ENCODE measurements around the gene SCAF1.

Gene SCAF1

GRCh38 chr19:49678985-49679770 is 37.2 kb downstream of the SCAF1 start:
- TF ChIP-seq, protein P1, sequence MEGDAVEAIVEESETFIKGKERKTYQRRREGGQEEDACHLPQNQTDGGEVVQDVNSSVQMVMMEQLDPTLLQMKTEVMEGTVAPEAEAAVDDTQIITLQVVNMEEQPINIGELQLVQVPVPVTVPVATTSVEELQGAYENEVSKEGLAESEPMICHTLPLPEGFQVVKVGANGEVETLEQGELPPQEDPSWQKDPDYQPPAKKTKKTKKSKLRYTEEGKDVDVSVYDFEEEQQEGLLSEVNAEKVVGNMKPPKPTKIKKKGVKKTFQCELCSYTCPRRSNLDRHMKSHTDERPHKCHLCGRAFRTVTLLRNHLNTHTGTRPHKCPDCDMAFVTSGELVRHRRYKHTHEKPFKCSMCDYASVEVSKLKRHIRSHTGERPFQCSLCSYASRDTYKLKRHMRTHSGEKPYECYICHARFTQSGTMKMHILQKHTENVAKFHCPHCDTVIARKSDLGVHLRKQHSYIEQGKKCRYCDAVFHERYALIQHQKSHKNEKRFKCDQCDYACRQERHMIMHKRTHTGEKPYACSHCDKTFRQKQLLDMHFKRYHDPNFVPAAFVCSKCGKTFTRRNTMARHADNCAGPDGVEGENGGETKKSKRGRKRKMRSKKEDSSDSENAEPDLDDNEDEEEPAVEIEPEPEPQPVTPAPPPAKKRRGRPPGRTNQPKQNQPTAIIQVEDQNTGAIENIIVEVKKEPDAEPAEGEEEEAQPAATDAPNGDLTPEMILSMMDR (IDR thresholded peaks at IDR 0.05; ENCODE audit: control extremely low read depth, extremely low read depth, low read depth, missing control alignments): no peak
- POLR2A ChIA-PET: interaction anchor here (1.0 to 1.4 kb wide), 2 partner anchors 37 to 203 kb away, joined by 3 read pairs; partner anchors contain the start of gene SCAF1
- CTCF ChIA-PET: interaction anchor here (0.7 to 12.4 kb wide), 15 partner anchors 19 to 223 kb away, joined by 3 to 83 read pairs (median 4); partner anchors contain the start of genes FLT3LG and RRAS
- no peak for DNase-seq (ENCODE audit: extremely low spot score)

GRCh38 chr19:49679771-49680413 is 37.9 kb downstream of the SCAF1 start:
- DNase-seq (ENCODE audit: extremely low spot score): no peak
- ChIA-PET CTCF (interaction anchor here (0.6 to 12.4 kb wide), 9 partner anchors 20 to 688 kb away, joined by 3 to 83 read pairs (median 5); partner anchors contain the start of gene RRAS), POLR2A (interaction anchor here (0.6 to 1.4 kb wide), 2 partner anchors 204 to 642 kb away, joined by 3 to 9 read pairs; no protein-coding TSS in a partner anchor)
- TF ChIP-seq, protein P1 (IDR thresholded peaks at IDR 0.05; ENCODE audit: control extremely low read depth, extremely low read depth, low read depth, missing control alignments): no peak

DNA sequence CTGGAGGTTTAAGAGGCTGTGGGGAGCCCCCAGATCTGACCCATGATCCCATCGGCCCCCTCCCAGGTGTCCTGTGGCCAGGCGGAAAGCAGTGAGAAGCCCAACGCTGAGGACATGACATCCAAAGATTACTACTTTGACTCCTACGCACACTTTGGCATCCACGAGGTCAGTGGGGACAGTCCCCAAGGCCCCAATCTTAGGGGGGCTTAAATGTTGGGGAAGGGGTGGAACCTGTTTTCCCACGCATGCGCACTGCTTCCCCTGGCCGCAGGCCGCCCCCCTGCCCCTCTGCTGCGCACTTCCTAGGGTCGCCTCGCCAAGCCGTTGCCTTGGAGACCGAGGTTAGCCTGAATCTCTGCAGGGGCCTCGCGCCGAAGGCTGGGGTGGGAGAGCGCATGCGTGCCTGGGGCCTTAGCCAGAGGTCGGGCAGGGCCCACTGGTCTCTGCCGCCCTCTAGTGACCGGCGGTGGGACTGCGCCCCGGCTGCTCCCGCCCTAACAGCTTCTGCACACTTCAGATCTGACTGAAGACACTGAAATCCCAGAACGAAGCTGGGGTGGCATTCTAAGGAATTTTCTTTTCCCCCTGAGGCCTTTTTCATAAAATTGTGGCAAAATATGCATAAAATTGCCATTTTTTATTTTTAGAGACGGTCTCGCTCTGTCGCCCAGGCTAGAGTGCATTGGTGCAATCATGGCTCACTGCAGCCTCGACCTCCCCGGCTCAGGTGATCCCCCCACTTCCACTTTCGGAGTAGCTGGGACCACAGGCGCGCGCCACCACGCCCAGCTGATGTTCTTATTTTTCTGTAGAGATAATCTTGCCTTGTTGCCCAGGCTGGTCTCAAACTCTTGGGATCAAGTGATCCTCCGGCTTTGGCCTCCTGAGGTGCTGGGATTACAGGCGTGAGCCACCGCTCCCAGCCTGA is 38.7 kb downstream of the SCAF1 start:
- ChIA-PET CTCF (interaction anchor here (0.6 to 1.9 kb wide), 18 partner anchors 9 to 687 kb away, joined by 3 to 11 read pairs (median 4); partner anchors contain the start of genes BCL2L12, CPT1C, IRF3 and RCN3), POLR2A (interaction anchor here (0.6 kb wide), 1 partner anchor 641 kb away, joined by 9 read pairs; no protein-coding TSS in a partner anchor)
- DNase-seq (ENCODE audit: extremely low spot score): peak; percentile 94
- TF ChIP-seq, protein P1 (IDR thresholded peaks at IDR 0.05; ENCODE audit: control extremely low read depth, extremely low read depth, low read depth, missing control alignments): peak; percentile 99

DNA sequence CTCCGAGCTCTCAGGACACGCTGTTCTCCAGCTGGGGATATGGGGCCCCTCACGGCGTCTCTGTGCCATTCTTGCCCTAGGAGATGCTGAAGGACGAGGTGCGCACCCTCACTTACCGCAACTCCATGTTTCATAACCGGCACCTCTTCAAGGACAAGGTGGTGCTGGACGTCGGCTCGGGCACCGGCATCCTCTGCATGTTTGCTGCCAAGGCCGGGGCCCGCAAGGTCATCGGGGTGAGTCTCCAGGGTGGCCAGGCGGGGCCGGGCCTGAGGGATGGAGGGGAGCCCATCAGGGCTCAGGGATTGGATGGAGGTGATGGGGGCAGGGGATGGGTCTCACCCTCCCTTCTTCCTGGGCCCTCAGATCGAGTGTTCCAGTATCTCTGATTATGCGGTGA is 39.8 kb downstream of the SCAF1 start:
- CTCF ChIA-PET: interaction anchor here (1.1 to 1.9 kb wide), 5 partner anchors 10 to 173 kb away, joined by 4 to 11 read pairs (median 5); no protein-coding TSS in a partner anchor

DNA sequence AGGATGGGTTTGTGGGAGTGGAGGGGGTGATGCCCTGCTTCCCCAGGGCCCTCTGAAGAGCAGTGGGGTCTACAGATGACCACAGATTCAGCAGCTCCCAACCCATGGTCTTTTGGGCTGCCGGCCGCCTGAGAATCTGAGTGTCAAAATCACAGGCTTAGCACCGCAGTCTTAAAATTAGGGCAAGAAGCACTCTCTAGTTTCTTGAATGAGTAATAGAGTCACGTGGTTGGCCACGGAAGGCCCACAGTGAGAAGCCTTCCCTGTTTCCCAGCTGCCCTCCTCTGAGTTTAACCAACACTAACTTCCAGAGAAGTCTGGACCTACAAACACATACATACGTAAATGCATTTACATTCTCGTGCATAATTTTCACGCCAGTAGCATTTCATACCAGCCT is 40.3 kb downstream of the SCAF1 start:
- ChIA-PET CTCF (interaction anchor here (1.2 to 1.9 kb wide), 2 partner anchors 14 to 135 kb away, joined by 5 to 11 read pairs; no protein-coding TSS in a partner anchor), POLR2A (interaction anchor here (0.6 kb wide), 1 partner anchor 187 kb away, joined by 4 read pairs; no protein-coding TSS in a partner anchor)
- TF ChIP-seq, protein P1 (IDR thresholded peaks at IDR 0.05; ENCODE audit: control extremely low read depth, extremely low read depth, low read depth, missing control alignments): no peak
- no peak for DNase-seq (ENCODE audit: extremely low spot score)

More for the DNA sequence above, 39.8 kb downstream of the SCAF1 start:
- DNase-seq (ENCODE audit: extremely low spot score): no peak
- TF ChIP-seq, protein P1 (IDR thresholded peaks at IDR 0.05; ENCODE audit: control extremely low read depth, extremely low read depth, low read depth, missing control alignments): no peak
- POLR2A ChIA-PET: interaction anchor here (0.6 kb wide), 1 partner anchor 187 kb away, joined by 4 read pairs; no protein-coding TSS in a partner anchor
